ENCODE results near the gene CRCP.
"Not testable (repeated sequence)": the region's sequence is repeated elsewhere in the genome, so short reads cannot be mapped to it uniquely, and the experiment has no call there.

The CRCP gene

DNA sequence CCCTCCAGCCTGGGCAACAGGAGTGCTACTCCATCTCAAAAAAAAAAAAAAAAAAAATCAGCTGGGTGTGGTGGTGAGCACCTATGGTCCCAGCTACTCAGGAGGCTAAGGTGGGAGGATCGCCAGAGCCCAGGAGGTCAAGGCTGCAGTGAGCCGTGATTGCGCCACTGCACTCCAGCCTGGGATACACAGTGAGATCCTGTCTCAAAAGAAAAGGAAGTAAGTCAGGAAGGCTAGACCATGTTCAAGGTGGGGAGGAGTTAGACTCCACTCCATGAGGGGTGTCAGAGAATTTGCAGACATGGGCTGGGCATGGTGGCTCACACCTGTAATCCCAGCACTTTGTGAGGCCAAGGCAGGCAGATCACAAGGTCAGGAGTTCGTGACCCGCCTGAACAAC, 6.2 kb upstream of the CRCP start:
- not testable (repeated sequence) for DNase-seq (ENCODE audit: low read depth in 2 of 2)

DNA sequence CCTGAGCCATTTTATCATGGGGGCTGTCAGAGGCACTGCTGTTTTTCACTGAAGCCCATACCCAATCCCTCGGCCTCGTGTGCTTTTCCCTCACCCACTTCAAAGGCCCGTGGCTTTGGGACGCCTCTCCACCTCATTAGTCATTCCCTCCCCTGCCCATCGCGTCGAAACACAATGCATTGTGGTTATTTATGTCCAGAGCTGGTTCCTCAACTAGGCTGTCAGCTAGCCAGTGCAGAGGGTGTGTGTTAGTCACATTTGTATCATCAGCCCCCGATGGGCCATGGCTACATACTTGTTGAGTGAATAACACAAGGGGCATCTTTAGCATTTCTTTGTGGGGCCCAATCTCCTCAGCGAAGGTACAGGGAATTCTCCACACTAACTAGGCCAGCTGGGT, 3.8 kb upstream of the CRCP start:
- DNase-seq (ENCODE audit: low read depth in 2 of 2): no peak

DNA sequence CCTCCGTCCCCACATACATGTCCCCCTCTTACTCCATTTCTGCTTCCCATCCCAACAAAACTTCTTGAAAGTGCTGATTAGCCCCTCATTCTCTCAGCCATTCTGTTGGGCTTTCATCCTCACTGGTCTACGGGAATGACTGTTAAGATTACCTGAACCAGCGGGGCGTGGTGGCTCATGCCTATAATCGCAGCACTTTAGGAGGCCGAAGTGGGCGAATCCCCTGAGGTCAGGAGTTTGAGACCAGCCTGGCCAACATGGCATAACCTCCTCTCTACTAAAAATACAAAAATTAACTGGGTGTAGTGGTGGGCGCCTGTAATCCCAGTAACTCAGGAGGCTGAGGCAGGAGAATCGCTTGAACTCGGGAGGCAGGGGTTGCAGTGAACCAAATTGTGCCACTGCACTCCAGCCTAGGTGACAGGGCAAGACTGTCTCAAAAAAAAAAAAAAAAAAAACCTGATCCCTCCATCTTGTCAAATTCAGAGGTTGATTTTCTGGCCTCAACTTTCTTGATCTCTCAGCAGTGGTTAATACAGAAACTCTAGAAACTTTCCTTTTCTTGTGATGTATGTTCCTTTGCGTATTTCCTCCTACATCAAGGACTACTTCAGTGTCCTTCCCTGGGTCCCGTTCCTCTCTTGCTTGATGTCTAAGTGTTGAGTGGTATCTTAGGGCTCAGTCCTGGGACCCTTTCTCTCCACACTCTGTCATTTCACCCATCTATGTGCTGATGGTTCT, 2.2 kb downstream of the CRCP start:
- not testable (repeated sequence) for DNase-seq (ENCODE audit: low read depth in 2 of 2)

DNA sequence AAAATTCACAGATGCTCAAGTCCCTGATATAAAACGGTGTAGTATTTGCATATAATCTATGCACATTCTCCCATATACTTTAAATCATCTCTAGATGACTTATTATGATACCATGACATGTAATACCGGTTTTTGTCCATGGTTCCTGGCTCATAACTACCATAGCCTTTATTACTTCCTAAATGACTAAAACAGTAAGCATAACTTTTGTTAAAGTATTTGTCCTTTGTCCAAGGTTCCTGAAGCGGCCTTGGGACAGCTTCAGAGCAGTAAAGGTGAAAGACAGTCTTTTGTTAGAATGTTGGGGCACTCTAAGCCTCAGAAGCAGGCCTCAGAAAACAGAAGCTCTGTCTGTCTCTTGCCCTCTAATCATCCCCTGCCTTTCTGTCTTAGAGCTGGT, 4.0 kb downstream of the CRCP start:
- no peak for DNase-seq (ENCODE audit: low read depth in 2 of 2)

DNA sequence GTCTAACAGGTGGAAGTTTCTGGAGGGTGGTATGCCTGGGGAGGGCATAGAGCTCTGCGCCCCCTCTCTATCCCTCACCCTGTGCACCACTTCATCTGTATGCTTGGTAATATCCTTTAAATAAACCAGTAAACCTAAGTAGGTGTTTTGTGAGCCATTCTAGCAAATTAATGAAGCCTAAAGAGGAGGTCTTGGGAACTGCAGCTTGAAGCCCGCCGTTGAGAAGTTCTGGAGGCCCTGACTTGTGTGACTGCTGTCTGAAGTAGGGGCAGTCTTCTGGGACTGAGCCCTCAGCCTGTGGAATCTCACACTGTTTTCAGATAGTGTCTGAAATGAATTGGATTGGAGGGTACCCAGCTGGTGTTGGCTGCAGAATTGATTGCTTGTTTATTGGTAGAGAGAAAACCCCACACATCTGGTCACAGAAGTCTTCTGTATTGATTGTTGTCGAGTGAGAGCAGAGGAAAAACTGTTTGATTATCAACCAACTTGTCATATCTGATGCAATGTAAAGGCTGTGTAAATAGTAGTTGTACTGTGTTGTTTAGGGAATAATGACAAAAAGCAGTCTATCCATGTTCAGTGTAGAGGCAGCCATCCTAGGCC, 4.7 kb downstream of the CRCP start:
- no peak for DNase-seq (ENCODE audit: low read depth in 2 of 2)

DNA sequence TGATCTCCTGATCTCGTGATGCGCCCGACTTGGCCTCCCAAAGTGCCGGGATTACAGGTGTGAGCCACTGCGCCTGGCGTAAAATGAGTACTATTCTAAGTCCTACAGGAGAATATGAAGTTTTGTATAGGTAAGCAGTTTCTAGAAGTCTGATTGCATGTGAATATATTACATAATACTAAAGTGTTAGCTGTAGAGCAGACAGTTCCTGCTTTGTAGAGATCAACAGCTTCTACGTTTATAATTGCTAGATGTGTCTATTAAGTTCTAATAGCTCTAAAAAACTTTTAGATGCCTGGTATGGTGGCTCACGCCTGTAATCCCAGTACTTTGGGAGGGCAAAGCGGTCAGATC, 8.5 kb downstream of the CRCP start:
- DNase-seq (ENCODE audit: low read depth in 2 of 2): no peak

DNA sequence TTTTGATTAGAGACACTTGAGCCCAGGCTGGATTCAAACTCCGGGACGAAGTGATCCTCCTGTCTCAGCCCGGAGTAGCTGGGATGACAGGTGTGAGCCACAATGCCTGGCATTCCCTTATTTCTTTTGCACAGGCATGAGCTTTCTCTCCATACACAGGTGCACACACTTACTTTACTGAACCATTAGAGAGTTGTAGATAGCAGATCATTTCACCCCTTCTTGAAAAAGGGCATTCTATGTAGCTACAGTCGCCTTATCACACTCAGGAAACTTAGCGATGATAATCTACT, 9.9 kb downstream of the CRCP start:
- DNase-seq (ENCODE audit: low read depth in 2 of 2): not testable (repeated sequence)

DNA sequence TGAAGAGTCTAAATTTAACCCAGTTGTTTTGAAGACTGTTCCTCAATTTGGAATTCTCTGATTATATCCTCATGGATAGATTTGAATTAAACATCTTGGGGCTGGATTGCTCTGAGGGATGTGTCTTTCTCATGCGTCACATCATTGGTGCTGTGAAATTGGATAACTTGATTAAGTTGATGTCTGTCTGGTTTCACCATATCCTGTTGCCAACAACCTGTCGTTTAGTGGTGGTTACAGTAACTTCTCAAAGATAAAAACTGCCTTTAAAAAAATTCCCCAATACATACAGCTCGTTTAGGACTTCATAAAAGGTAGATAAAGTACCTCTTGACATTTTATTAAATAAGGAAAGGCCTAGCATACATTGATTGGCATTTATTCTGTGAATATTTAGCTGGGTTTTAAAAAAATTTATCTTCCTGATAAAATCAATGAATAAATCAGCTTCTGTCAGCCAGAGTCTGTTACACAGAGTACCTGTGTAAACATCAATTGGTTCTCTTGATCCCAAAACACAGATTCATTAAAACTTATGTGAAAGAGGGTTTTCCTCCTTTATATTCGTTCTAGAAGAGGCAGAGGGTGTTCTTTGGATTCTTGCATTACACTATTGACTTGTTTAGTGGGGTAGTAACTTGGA, 10.5 kb downstream of the CRCP start:
- DNase-seq (ENCODE audit: low read depth in 2 of 2): no peak

DNA sequence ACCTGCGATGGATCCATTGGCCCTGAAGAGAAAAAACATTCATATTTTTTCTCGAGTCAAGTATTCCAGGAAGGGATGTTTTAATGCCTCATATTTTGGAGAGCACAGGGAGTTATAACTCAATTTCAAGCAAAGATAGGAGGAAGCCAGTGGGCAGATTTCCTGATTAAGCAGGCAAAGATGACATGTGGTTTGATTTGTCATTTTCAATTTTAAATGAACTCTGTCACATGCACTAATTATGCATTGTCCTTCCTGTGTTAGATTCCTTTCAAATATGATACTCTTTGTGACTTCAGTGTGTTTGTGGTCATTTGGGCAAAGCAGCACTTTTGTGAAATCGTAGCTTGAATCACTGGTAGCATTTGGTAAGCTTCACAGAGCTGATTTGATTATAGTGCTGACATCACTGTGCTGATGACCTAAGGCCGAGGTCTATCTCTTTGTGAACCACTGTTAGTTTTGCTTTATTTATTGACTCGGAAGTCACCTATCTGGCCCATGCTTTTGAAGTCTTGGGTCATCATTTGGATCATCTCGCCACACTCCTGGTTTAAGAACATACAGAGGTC, 11.2 kb downstream of the CRCP start:
- DNase-seq (ENCODE audit: low read depth in 2 of 2): not testable (repeated sequence)

DNA sequence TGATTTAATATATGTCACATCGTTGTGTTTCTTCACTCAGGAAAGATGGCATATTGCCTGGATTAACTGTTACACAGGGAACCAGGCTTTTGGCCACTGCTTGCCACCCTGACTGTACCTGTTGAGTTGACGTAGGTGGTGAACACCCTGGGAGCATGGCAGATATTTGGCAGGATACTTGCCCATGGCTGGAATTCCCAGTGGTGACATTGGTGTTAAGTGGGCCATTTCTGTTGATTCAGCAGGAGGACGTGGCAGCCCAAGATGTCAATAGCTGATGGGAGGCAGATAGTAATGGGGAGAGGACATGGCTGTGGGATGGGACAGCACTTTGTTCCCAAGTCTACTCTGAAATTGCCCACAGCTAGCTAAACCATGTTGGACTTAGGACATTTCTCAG, 12.5 kb downstream of the CRCP start:
- not testable (repeated sequence) for DNase-seq (ENCODE audit: low read depth in 2 of 2)

DNA sequence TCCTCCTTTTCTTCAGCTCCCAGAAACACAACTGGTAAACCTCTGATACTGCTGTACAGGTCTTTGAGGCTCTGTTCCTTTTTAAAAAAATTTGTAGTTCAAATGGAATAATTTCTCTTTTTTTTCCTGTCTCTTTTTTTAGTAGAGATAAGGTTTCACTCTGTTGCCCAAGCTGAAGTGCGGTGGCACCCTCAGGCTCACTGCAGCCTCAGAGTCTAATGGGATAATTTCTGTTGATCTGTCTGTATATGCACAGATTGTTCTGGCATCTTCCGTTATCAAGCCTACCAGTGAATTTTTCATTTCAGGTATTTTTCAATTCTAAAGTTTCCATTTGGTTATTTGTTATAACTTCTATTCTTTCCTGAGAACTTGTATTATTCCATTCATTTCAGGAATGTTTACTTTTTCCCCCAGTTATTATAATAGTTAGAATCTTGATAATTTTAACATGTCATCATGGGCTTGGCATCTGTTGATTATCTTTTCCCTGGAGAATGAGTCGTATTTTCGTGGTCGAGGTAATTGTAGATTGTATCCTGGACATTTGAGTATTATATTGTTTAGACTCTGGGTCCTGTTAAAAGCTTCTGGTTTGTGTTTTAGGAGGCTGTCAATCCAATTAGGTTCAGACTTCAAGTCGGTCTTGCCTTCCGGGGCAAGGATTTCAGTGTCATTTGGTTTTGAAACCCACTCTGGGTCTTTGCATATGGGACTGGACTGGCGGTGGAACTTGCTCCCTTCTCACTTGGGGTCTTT, 24.5 kb downstream of the CRCP start:
- DNase-seq (ENCODE audit: low read depth in 2 of 2): no peak

DNA sequence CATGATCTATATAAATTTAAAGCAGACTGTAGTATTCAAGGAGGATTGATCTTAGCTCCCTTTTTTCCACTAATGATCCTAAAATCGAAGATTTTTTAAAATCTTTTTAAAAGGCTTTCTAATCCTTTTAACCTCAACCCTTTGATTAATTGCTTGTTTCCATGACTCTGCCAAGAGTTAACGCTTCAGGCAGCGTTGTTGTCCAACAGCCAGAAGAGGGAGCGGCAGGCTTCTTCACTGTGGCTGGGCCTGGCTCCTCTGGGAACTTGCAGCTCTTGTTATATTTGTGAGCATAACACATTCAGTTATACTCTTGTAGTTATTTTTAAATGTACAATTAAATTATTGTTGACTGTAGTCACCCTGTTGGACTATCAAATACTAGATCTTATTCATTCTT, 26.3 kb downstream of the CRCP start:
- no peak for DNase-seq (ENCODE audit: low read depth in 2 of 2)

DNA sequence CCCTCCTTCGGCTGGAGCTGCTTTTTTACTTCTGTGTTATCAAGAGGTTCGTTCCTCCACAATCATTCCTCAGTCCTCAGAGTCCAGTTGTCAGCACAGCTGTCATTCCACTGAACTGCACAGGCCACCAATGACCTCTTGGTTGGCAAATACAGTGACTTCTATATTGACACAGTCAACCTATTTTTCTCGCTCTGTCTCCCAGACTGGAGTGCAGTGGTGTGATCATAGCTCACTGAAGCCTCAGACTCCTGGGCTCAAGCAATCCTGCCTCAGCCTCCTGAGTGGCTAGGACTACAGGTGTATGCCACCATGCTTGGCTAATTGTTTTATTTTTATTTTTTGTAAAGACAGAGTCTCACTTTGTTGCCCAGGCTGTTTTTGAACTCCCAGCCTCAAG, 27.7 kb downstream of the CRCP start:
- DNase-seq (ENCODE audit: low read depth in 2 of 2): no peak

DNA sequence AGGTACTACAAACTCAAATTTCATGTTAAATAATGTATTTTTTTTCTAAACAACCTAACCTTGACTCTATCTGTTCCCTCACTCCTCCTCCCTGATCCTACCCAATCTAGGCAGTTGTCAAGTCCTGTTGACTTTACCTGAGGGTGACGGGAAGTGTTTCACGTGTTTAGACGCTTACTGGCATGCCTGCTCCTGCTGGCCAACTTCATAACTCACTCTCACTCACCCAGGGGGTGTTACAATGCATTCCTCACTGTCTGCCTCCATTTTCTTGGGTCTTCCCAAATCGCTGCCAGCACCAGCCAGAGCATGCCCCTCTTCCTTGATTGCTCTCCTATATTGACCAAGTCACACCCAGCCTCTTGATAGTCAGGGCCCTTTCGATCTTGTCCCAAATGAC, 28.3 kb downstream of the CRCP start:
- no peak for DNase-seq (ENCODE audit: low read depth in 2 of 2)

DNA sequence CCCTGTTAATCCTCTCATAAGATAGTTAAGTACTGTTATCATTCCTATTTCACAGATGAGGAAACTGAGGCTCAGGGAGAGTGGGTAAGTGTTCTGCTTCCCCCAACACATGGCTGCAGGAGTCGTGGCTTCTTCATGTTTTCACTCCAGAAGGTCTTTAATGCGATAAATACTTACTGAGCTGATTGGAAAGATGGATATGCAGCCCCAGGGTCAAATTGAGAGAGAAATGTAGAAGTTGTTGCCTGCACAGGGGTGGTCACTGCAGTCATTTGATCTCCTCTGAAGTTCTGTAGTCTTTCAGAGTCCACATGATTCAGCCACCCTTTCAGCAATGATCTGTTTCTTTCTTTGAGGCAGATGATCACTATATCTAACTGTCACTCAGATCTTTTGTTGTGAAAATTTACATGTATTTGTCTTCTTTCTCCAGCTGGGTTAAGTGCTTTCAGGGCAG, 29.3 kb downstream of the CRCP start:
- DNase-seq (ENCODE audit: low read depth in 2 of 2): no peak

DNA sequence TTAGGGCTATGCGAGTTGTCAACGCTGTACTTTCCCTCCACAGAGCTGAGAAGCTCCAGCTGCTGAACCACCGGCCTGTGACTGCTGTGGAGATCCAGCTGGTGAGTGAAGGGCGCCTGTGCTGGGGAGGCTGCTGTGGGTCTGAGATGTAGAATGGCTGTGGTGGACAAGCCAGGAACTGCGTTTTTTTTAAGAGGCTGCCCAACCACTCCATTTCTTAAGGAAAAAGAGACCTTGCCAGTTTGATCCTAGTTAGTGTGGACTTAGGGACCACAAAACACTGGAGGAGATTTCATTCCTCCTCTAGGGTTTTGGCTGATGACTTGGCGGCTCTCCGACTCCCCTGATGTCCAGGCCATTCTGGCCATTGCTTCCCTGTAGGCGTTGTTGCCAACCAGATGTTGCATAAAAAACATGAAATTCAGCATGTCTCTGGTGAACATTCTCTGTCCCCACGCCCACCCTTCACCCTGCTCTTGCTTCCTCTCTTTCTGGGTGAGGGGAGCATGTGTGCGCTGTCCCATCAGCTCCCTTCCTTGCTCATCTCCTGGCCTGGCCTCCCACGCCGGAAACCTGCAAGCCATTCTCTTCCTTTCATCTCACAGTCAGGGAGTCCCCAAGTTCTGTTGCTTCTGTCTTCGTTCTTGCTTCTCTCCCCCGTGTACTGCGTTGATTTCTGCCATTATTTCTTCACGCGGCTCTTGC, 30.9 kb downstream of the CRCP start:
- DNase-seq (ENCODE audit: low read depth in 2 of 2): no peak

DNA sequence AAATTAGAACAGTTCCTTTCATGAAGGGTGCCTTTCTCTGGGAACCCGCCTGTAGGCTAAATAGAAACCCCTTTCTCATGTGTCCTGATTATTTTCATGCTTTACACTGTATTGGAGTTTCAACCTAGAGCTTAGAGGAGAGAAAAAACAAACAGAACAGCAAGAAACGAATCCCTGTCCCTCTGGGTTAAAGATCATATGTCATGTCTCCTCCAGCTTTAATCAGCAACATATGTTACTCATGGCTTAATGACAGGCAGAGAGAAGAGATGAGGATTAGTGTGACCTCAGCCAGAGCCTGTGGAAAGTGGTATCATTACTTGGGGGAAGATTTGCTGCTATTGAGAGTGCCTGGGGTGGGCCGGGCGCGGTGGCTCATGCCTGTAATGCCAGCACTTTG, 32.1 kb downstream of the CRCP start:
- DNase-seq (ENCODE audit: low read depth in 2 of 2): no peak

DNA sequence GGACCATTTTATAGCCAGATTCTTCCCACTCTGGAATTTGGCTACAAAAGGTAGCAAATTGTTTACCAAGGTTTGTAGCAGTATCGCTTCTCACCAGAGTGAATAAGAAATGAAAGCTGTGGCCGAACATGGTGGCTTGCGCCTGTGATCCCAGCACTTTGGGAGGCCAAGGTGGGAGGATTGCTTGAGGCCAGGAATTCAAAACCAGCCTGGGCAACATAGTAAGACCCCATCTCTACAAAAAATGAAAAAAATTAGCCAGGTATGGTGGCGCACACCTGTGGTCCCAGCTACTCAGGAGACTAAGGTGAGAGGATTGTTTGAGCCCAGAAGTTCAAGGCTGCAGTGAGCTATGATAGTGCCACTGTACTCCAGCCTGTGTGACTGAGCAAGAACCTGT, 33.0 kb downstream of the CRCP start:
- not testable (repeated sequence) for DNase-seq (ENCODE audit: low read depth in 2 of 2)

DNA sequence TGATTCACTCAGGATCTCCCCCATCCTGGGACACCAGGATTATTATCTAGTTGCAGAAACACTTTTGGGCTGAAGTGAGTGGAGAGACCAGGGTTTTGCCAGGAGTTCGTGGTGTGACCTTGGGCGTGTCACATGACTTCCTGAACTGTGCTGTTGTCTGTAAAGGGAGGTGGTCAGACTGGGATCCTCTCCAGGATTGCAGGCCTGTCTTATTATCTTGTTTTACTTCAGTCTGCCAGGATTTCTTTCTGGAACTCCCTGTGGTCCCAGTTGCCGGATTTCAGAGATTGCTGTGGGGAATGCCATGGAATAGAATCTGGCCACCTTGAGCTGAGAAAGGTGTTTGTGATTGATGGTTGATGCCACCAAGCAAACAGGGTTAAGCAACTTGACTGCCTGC, 35.8 kb downstream of the CRCP start:
- DNase-seq (ENCODE audit: low read depth in 2 of 2): no peak

DNA sequence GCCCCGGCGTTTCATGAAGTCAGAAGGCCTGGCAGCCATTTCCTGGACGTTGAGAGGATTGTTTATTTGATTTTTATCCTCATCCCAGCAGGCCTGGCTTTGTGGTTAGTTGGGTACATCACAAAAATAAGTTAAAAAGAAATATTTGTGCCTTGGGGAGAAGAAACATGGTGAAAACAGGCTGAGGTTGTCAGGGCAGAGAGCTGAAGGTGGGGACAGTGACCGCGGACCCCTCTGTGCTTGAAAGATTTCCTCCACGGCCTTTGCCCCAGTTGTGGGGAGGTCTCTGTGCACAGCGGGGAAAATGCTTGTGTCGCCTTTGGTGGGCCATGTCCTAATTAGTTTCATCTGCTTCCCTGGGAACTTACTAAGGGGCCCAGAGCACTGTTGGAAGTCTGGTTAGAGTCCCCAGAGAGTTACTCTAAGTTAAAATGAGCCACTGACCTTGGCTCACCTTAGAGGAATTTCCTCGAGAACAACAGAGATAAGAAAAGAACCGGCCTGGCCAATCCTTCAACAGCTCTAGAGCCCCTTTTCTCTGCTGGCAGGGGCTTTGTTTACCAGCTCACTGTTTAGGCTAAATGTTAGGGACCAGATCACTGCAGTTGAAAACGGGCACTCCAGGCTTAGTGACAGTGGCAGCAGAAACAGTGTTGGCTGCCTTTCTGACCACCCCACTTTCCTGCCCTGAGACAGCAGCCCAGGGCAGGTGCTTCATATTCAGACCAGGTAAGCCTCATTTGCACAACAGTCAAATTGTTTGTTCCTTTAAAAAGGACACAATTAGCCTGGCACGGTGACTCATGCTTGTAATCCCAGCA, 37.9 kb downstream of the CRCP start:
- no peak for DNase-seq (ENCODE audit: low read depth in 2 of 2)

DNA sequence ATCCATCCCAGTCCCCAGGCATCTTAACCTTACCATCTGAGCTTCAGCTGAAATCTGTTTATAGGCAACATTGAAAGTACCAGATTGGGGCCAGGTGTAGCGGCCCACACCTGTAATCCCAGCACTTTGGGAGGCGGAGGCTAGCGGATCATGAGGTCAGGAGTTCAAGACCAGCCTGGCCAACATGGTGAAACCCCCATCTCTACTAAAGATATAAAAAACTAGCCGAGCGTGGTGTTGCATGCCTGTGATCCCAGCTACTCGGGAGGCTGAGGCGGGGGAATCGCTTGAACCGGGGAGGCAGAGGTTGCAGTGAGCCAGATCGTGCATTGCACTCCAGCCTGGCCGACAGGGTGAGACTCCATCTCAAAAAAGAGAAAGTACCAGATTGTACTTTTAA, 39.0 kb downstream of the CRCP start:
- DNase-seq (ENCODE audit: low read depth in 2 of 2): no peak
